ENCODE results near the gene CCDC93. TPM values are rescaled to one million over a fixed set of nuclear protein-coding genes. Genes with fewer than 3 reads are reported as not detected.

Gene CCDC93
- total and polyA plus RNA-seq, 10 of the 15 experiments (the other 5 are each of a cell fraction or from before 2014, with no cell fraction given) = 3.6 to 27.2 (median 13.5) TPM

GRCh38 chr2:117958186-117958585, 55.7 kb downstream of the CCDC93 start:
- Histone ChIP-seq H3K9ac (ENCODE audit: control insufficient read depth, insufficient read depth, low read length) (no peak overlapping the region), H3K79me2 (ENCODE audit: control insufficient read depth, insufficient read depth, low read length) (no peaks in the 10 kb centered on the region), H3K9me3 (replicated peaks; ENCODE audit: control insufficient read depth, insufficient read depth, low read length) (no peaks in the 10 kb centered on the region), H2AFZ (ENCODE audit: control insufficient read depth, low read depth, low read length) (no peak overlapping the region), H3K4me2 (ENCODE audit: control insufficient read depth, insufficient read depth) (no peak overlapping the region), H3K27ac (ENCODE audit: control insufficient read depth, insufficient read depth) (no peak overlapping the region), H4K20me1 (ENCODE audit: control insufficient read depth, insufficient read depth) (no peaks in the 10 kb centered on the region), H3K4me3 (no peak overlapping the region), H3K27me3 (replicated peaks in 1 of 2; ENCODE audit: control insufficient read depth in 2 of 2, insufficient read depth in 2 of 2, low read length in 1 of 2) (no peaks in the 10 kb centered on the region), H3K36me3 (ENCODE audit: control insufficient read depth in 2 of 2, insufficient read depth in 2 of 2, low read length in 1 of 2) (peaks cover 5 to 14% of the 10 kb centered on the region in 2 experiments), H3K4me1 (ENCODE audit: control insufficient read depth, insufficient read depth, low read length) (no peaks in the 10 kb centered on the region)
- no peak for ATAC-seq
- no peak for DNase-seq (ENCODE audit: low read depth, low spot score)
- FAIRE-seq = no peak
- ChIA-PET CTCF (interaction anchor here (3.4 kb wide), 1 partner anchor 46 kb away, joined by 25 read pairs; no protein-coding TSS in a partner anchor), SMC1A (ENCODE audit: uncharacterized antibody, unreplicated experiment) (no interaction called here), POLR2A (no interaction called here), RAD21 (ENCODE audit: unreplicated experiment) (no interaction called here)
- intact Hi-C loops (cut with micrococcal nuclease; ENCODE audit: unreplicated experiment) (no loop called here), in situ Hi-C loops (cut with MboI) (no loop called here)
- TF ChIP-seq GABPA (IDR thresholded peaks at IDR 0.05; ENCODE audit: low read depth) (no peak), SPI1 (IDR thresholded peaks at IDR 0.05; ENCODE audit: borderline replicate concordance, insufficient read depth, low read depth, low read length) (no peak), MAX (IDR thresholded peaks at IDR 0.05; ENCODE audit: low read depth, low read length) (no peak), DPF2 (IDR thresholded peaks at IDR 0.05) (no peak), SMAD1 (IDR thresholded peaks at IDR 0.05; ENCODE audit: low read depth, partially characterized antibody) (no peak), RFX5 (IDR thresholded peaks at IDR 0.05; ENCODE audit: low read depth, low read length) (no peak), ZSCAN29 (IDR thresholded peaks at IDR 0.05) (no peak)
- TF ChIP-seq, protein P1, sequence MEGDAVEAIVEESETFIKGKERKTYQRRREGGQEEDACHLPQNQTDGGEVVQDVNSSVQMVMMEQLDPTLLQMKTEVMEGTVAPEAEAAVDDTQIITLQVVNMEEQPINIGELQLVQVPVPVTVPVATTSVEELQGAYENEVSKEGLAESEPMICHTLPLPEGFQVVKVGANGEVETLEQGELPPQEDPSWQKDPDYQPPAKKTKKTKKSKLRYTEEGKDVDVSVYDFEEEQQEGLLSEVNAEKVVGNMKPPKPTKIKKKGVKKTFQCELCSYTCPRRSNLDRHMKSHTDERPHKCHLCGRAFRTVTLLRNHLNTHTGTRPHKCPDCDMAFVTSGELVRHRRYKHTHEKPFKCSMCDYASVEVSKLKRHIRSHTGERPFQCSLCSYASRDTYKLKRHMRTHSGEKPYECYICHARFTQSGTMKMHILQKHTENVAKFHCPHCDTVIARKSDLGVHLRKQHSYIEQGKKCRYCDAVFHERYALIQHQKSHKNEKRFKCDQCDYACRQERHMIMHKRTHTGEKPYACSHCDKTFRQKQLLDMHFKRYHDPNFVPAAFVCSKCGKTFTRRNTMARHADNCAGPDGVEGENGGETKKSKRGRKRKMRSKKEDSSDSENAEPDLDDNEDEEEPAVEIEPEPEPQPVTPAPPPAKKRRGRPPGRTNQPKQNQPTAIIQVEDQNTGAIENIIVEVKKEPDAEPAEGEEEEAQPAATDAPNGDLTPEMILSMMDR (IDR thresholded peaks at IDR 0.05 in 2 of 3, conservative IDR thresholded peaks at IDR 0.05 in 1 of 3; ENCODE audit: control insufficient read depth in 2 of 3, extremely low read depth in 1 of 3, insufficient read depth in 1 of 3, low read depth in 3 of 3, low read length in 3 of 3) = no peak
- TF ChIP-seq, protein P2, sequence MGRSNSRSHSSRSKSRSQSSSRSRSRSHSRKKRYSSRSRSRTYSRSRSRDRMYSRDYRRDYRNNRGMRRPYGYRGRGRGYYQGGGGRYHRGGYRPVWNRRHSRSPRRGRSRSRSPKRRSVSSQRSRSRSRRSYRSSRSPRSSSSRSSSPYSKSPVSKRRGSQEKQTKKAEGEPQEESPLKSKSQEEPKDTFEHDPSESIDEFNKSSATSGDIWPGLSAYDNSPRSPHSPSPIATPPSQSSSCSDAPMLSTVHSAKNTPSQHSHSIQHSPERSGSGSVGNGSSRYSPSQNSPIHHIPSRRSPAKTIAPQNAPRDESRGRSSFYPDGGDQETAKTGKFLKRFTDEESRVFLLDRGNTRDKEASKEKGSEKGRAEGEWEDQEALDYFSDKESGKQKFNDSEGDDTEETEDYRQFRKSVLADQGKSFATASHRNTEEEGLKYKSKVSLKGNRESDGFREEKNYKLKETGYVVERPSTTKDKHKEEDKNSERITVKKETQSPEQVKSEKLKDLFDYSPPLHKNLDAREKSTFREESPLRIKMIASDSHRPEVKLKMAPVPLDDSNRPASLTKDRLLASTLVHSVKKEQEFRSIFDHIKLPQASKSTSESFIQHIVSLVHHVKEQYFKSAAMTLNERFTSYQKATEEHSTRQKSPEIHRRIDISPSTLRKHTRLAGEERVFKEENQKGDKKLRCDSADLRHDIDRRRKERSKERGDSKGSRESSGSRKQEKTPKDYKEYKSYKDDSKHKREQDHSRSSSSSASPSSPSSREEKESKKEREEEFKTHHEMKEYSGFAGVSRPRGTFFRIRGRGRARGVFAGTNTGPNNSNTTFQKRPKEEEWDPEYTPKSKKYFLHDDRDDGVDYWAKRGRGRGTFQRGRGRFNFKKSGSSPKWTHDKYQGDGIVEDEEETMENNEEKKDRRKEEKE (IDR thresholded peaks at IDR 0.05) = no peak
- TF ChIP-seq, protein P3, sequence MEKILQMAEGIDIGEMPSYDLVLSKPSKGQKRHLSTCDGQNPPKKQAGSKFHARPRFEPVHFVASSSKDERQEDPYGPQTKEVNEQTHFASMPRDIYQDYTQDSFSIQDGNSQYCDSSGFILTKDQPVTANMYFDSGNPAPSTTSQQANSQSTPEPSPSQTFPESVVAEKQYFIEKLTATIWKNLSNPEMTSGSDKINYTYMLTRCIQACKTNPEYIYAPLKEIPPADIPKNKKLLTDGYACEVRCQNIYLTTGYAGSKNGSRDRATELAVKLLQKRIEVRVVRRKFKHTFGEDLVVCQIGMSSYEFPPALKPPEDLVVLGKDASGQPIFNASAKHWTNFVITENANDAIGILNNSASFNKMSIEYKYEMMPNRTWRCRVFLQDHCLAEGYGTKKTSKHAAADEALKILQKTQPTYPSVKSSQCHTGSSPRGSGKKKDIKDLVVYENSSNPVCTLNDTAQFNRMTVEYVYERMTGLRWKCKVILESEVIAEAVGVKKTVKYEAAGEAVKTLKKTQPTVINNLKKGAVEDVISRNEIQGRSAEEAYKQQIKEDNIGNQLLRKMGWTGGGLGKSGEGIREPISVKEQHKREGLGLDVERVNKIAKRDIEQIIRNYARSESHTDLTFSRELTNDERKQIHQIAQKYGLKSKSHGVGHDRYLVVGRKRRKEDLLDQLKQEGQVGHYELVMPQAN (conservative IDR thresholded peaks at IDR 0.05) = no peak
- TF ChIP-seq, protein P4, sequence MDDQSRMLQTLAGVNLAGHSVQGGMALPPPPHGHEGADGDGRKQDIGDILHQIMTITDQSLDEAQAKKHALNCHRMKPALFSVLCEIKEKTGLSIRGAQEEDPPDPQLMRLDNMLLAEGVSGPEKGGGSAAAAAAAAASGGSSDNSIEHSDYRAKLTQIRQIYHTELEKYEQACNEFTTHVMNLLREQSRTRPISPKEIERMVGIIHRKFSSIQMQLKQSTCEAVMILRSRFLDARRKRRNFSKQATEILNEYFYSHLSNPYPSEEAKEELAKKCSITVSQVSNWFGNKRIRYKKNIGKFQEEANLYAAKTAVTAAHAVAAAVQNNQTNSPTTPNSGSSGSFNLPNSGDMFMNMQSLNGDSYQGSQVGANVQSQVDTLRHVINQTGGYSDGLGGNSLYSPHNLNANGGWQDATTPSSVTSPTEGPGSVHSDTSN (IDR thresholded peaks at IDR 0.05; ENCODE audit: insufficient replicate concordance, low read depth, low read length) = no peak
- 98% methylated on average over 5 of the region's 5 CpGs for WGBS (ENCODE audit: insufficient coverage, insufficient replicate concordance, low lambda C conversion rate, missing lambda C conversion rate)
- no TSS peak for BruUV-seq (replicated peaks)

Data from GM12878 (cell line).